Activated naive CD4-positive, alpha-beta T cell treated with anti-CD3 and anti-CD28 coated beads, Interleukin-2, amount 10 ng/mL, durations not matched to agents 7 days and 5 days (primary cell): ENCODE data around the gene NR2F2.
"Not testable (repeated sequence)": the region's sequence is repeated elsewhere in the genome, so short reads cannot be mapped to it uniquely, and the experiment has no call there.

Experiments used
- CTCF ChIA-PET: fragments of 350-600 bp; sonication (Branson Sonifier 250); formaldehyde crosslinking; loops from one replicate; lab custom pipeline; 2021; ENCODE audit warnings: antibody characterized with exemption; lab: Charles Lee
- DNase-seq: peaks from one replicate; pipeline ENCODE4 v3.0.0-alpha.2; 2020
- H3K27ac Mint-ChIP-seq: one replicate; pipeline ENCODE4 v1.8.0; 2021; ENCODE audit warnings: mild to moderate bottlenecking, moderate library complexity, mixed read lengths
- H3K27me3 Mint-ChIP-seq: one replicate; pipeline ENCODE4 v1.8.0; 2021; ENCODE audit warnings: mild to moderate bottlenecking, mixed read lengths
- H3K36me3 Mint-ChIP-seq: one replicate; pipeline ENCODE4 v1.8.0; 2021; ENCODE audit warnings: mixed read lengths
- H3K4me1 Mint-ChIP-seq: one replicate; pipeline ENCODE4 v1.8.0; 2021; ENCODE audit warnings: mixed read lengths
- H3K4me3 Mint-ChIP-seq: one replicate; pipeline ENCODE4 v1.8.0; 2021; ENCODE audit warnings: mild to moderate bottlenecking, moderate library complexity, mixed read lengths
- H3K9me3 Mint-ChIP-seq: one replicate; pipeline ENCODE4 v1.8.0; 2021; ENCODE audit warnings: mixed read lengths

The NR2F2 gene

GRCh38 chr15:96366526-96366877 is 36.0 kb downstream of the NR2F2 start:
- CTCF ChIA-PET: no interaction called here
- Mint-ChIP-seq H3K4me3 (no peak overlapping the region), H3K27me3 (no peaks in the 10 kb centered on the region), H3K27ac (no peak overlapping the region), H3K36me3 (peaks cover 6% of the 10 kb centered on the region), H3K4me1 (no peaks in the 10 kb centered on the region), H3K9me3 (no peaks in the 10 kb centered on the region)
- DNase-seq: no peak

GRCh38 chr15:96367311-96368200 is 37.1 kb downstream of the NR2F2 start:
- Mint-ChIP-seq H3K27me3 (peaks cover 4% of the 10 kb centered on the region), H3K27ac (peak overlapping the region; percentile 49), H3K4me3 (no peak overlapping the region), H3K9me3 (no peaks in the 10 kb centered on the region), H3K4me1 (no peaks in the 10 kb centered on the region), H3K36me3 (peaks cover 4% of the 10 kb centered on the region)
- CTCF ChIA-PET: no interaction called here
- DNase-seq: no peak

GRCh38 chr15:96369351-96369750 is 38.9 kb downstream of the NR2F2 start:
- H3K27me3 Mint-ChIP-seq: peaks cover 4% of the 10 kb centered on the region
- H3K36me3 Mint-ChIP-seq: peaks cover 4% of the 10 kb centered on the region
- CTCF ChIA-PET: no interaction called here
- no peaks in the 10 kb centered on the region for H3K9me3 Mint-ChIP-seq
- DNase-seq: no peak
- no peak overlapping the region for H3K27ac Mint-ChIP-seq
- no peaks in the 10 kb centered on the region for H3K4me1 Mint-ChIP-seq
- no peak overlapping the region for H3K4me3 Mint-ChIP-seq

- no peak for DNase-seq
- H3K4me1 Mint-ChIP-seq: no peaks in the 10 kb centered on the region
- CTCF ChIA-PET: no interaction called here
- peaks cover 4% of the 10 kb centered on the region for H3K27me3 Mint-ChIP-seq
- no peaks in the 10 kb centered on the region for H3K9me3 Mint-ChIP-seq
- no peak overlapping the region for H3K4me3 Mint-ChIP-seq
- no peak overlapping the region for H3K27ac Mint-ChIP-seq
- peaks cover 4% of the 10 kb centered on the region for H3K36me3 Mint-ChIP-seq
These were observed 39.5 kb downstream of the NR2F2 start for GRCh38 chr15:96369825-96370621.

- Mint-ChIP-seq H3K27me3 (peaks cover 4% of the 10 kb centered on the region), H3K9me3 (no peaks in the 10 kb centered on the region), H3K4me1 (no peaks in the 10 kb centered on the region), H3K27ac (no peak overlapping the region), H3K4me3 (no peak overlapping the region), H3K36me3 (peaks cover 3% of the 10 kb centered on the region)
- CTCF ChIA-PET: no interaction called here
- DNase-seq: no peak
These were observed 42.1 kb downstream of the NR2F2 start for GRCh38 chr15:96372554-96372953.

- Mint-ChIP-seq H3K27ac (no peak overlapping the region), H3K27me3 (peaks cover 4% of the 10 kb centered on the region)
- CTCF ChIA-PET: no interaction called here
These were observed 44.0 kb downstream of the NR2F2 start for GRCh38 chr15:96374499-96374898.

GRCh38 chr15:96379592-96379991 is 49.1 kb downstream of the NR2F2 start:
- H3K4me1 Mint-ChIP-seq, H3K27ac Mint-ChIP-seq, H3K36me3 Mint-ChIP-seq, DNase-seq, H3K9me3 Mint-ChIP-seq, H3K4me3 Mint-ChIP-seq, H3K27me3 Mint-ChIP-seq, CTCF ChIA-PET: not testable (repeated sequence)

More at GRCh38 chr15:96374499-96374898, 44.0 kb downstream of the NR2F2 start:
- H3K36me3 Mint-ChIP-seq: peaks cover under 1% of the 10 kb centered on the region
- no peaks in the 10 kb centered on the region for H3K4me1 Mint-ChIP-seq
- DNase-seq: no peak
- no peaks in the 10 kb centered on the region for H3K9me3 Mint-ChIP-seq
- H3K4me3 Mint-ChIP-seq: no peak overlapping the region

- Mint-ChIP-seq H3K36me3 (no peaks in the 10 kb centered on the region), H3K4me1 (no peaks in the 10 kb centered on the region), H3K4me3 (no peak overlapping the region), H3K9me3 (peaks cover 2% of the 10 kb centered on the region), H3K27me3 (no peaks in the 10 kb centered on the region), H3K27ac (no peak overlapping the region)
- no peak for DNase-seq
- CTCF ChIA-PET: no interaction called here
These were observed 51.0 kb downstream of the NR2F2 start for GRCh38 chr15:96381463-96381862.

- no peak for DNase-seq
- Mint-ChIP-seq H3K36me3 (no peaks in the 10 kb centered on the region), H3K4me3 (no peak overlapping the region), H3K9me3 (peaks cover 2% of the 10 kb centered on the region), H3K27ac (no peak overlapping the region), H3K27me3 (no peaks in the 10 kb centered on the region), H3K4me1 (no peaks in the 10 kb centered on the region)
- CTCF ChIA-PET: no interaction called here
These were observed 54.7 kb downstream of the NR2F2 start for GRCh38 chr15:96385195-96385594.

- no peaks in the 10 kb centered on the region for H3K27me3 Mint-ChIP-seq
- CTCF ChIA-PET: no interaction called here
- no peaks in the 10 kb centered on the region for H3K9me3 Mint-ChIP-seq
- DNase-seq: no peak
- H3K36me3 Mint-ChIP-seq: no peaks in the 10 kb centered on the region
- H3K4me1 Mint-ChIP-seq: no peaks in the 10 kb centered on the region
- no peak overlapping the region for H3K4me3 Mint-ChIP-seq
- H3K27ac Mint-ChIP-seq: no peak overlapping the region
These were observed 58.2 kb downstream of the NR2F2 start for GRCh38 chr15:96388673-96389072.
